HCT116 (cell line): Measurements from ENCODE around the gene GOLT1A. TPM values are rescaled to one million over a fixed set of nuclear protein-coding genes. Genes with fewer than 3 reads are reported as not detected.

ENCODE experiments used
- ATAC-seq: fragments of 200-7000 bp; cut with Tn5 transposase; 2 replicates; pipeline ENCODE4 v1.9.1; 2020; ENCODE audit warnings: mild to moderate bottlenecking, moderate library complexity
- BruUV-seq: library from RNA; stranded (reverse); fragments of 400-500 nt; replicated peaks from 2 replicates; lab custom pipeline; 2021; lab: Mats Ljungman, UMichigan
- CTCF ChIA-PET: fragments of 300-600 bp; sonication (Branson Sonifier 250); formaldehyde crosslinking; loops from one replicate; lab custom pipeline; 2021; ENCODE audit warnings: antibody characterized with exemption; lab: Charles Lee
- POLR2A ChIA-PET: fragments of 300-600, 350-600 bp; sonication (Branson Sonifier 250); formaldehyde crosslinking; loops from one replicate; lab custom pipeline; 2021; ENCODE audit warnings: antibody characterized with exemption; lab: Charles Lee
- RAD21 ChIA-PET, 2 experiments: fragments of 300-600 bp; sonication (Branson Sonifier 250); formaldehyde crosslinking; loops; one replicate each; lab custom pipeline; 2023; ENCODE audit warnings: low total read pairs in 2 of 2; ENCODE audit not compliant: uncharacterized antibody in 2 of 2, unreplicated experiment in 2 of 2, low non-redundant PET in 1 of 2; lab: Charles Lee
- DNase-seq: peaks from one replicate; pipeline ENCODE4 v3.0.0-alpha.2; 2010; ENCODE audit warnings: low read depth, low spot score
- H2AFZ ChIP-seq: fragments of 200-600 bp; shearing (Covaris generic), sonication (generic); 2 replicates; pipeline ENCODE4 v1.6.1; 2017; ENCODE audit warnings: low read depth, mixed run types, mixed read lengths, antibody characterized with exemption, low read length; ENCODE audit not compliant: poor library complexity, severe bottlenecking
- H3K27ac ChIP-seq: 2 replicates; pipeline ENCODE4 v1.5.1; 2012; ENCODE audit warnings: low read depth, low read length
- H3K27me3 ChIP-seq: fragments of 200-600 bp; sonication (generic); 2 replicates; pipeline ENCODE4 v1.6.1; 2016; ENCODE audit warnings: mixed run types, low read length, mixed read lengths; ENCODE audit not compliant: insufficient read depth
- H3K36me3 ChIP-seq, 2 experiments: fragments of 200-500 bp in 1 of 2; fragments of 200-600 bp in 1 of 2; sonication (Bioruptor generic) in 1 of 2; sonication (generic) in 1 of 2; 2 replicates each; pipeline versions ENCODE4 v1.5.1 to v1.6.1; 2014 to 2016; ENCODE audit warnings: low read length in 2 of 2, inconsistent platforms in 1 of 2, mixed read lengths in 1 of 2, mixed run types in 1 of 2; ENCODE audit not compliant: insufficient read depth in 2 of 2, control insufficient read depth in 1 of 2
- H3K4me1 ChIP-seq, 2 experiments: fragments of 200-600 bp in 1 of 2; sonication (generic) in 1 of 2; 2 replicates each; pipeline versions ENCODE4 v1.5.1 to v1.6.1; 2012 to 2017; ENCODE audit warnings: low read length in 2 of 2, inconsistent platforms in 1 of 2, mild to moderate bottlenecking in 1 of 2, mixed read lengths in 1 of 2, mixed run types in 1 of 2, moderate library complexity in 1 of 2; ENCODE audit not compliant: insufficient read depth in 2 of 2, control insufficient read depth in 1 of 2
- H3K4me2 ChIP-seq: fragments of 200-600 bp; sonication (generic); 2 replicates; pipeline ENCODE4 v1.6.1; 2017; ENCODE audit warnings: mixed run types, low read length, mixed read lengths
- H3K4me3 ChIP-seq, 2 experiments: fragments of 200-600 bp in 1 of 2; sonication (generic) in 1 of 2; replicated peaks in 1 of 2; 2 replicates each; pipeline ENCODE4 v1.5.1; 2011 to 2016; ENCODE audit warnings: low read length in 2 of 2, control low read depth in 1 of 2, low read depth in 1 of 2, mild to moderate bottlenecking in 1 of 2, mixed read lengths in 1 of 2, mixed run types in 1 of 2
- H3K79me2 ChIP-seq: fragments of 200-600 bp; sonication (generic); 2 replicates; pipeline ENCODE4 v1.6.1; 2017; ENCODE audit warnings: mild to moderate bottlenecking, mixed run types, low read length, moderate library complexity, mixed read lengths; ENCODE audit not compliant: insufficient read depth
- H3K9ac ChIP-seq: fragments of 200-600 bp; sonication (generic); 2 replicates; pipeline ENCODE4 v1.6.1; 2016; ENCODE audit warnings: low read length, mixed read lengths
- H3K9me2 ChIP-seq: fragments of 200-600 bp; sonication (generic), shearing (Covaris generic); 2 replicates; pipeline ENCODE4 v1.6.1; 2017; ENCODE audit warnings: mixed run types, mild to moderate bottlenecking, moderate library complexity; ENCODE audit not compliant: insufficient read depth
- H3K9me3 ChIP-seq, 2 experiments: fragments of 200-500 bp in 1 of 2; fragments of 200-600 bp in 1 of 2; sonication (Bioruptor generic) in 1 of 2; sonication (generic) in 1 of 2; 2 replicates each; pipeline ENCODE4 v1.6.1; 2014 to 2017; ENCODE audit warnings: low read length in 2 of 2, mixed read lengths in 2 of 2, inconsistent platforms in 1 of 2, low read depth in 1 of 2, mild to moderate bottlenecking in 1 of 2, mixed run types in 1 of 2, moderate library complexity in 1 of 2; ENCODE audit not compliant: control insufficient read depth in 1 of 2, insufficient read depth in 1 of 2
- H4K20me1 ChIP-seq: fragments of 200-600 bp; sonication (generic), shearing (Covaris generic); 2 replicates; pipeline ENCODE4 v1.6.1; 2017; ENCODE audit warnings: mixed run types, mild to moderate bottlenecking, moderate library complexity; ENCODE audit not compliant: insufficient read depth
- ATF3 ChIP-seq: IDR thresholded peaks from 2 replicates; pipeline ENCODE4 v1.6.1; 2012
- CBX3 ChIP-seq: IDR thresholded peaks from 2 replicates; pipeline ENCODE4 v1.6.1; 2012; ENCODE audit warnings: low read depth
- CEBPB ChIP-seq: IDR thresholded peaks from 2 replicates; pipeline ENCODE4 v1.6.1; 2012; ENCODE audit warnings: low read depth
- CTCF ChIP-seq, 3 experiments: fragments of 200-600 bp in 1 of 3; sonication (generic) in 1 of 3; IDR thresholded peaks in 2 of 3; conservative IDR thresholded peaks in 1 of 3; 2 replicates each; pipeline ENCODE4 v1.5.1; 2012 to 2017; ENCODE audit warnings: low read depth in 2 of 3, low read length in 2 of 3, antibody characterized with exemption in 1 of 3, borderline replicate concordance in 1 of 3, control low read depth in 1 of 3, mild to moderate bottlenecking in 1 of 3, mixed read lengths in 1 of 3, mixed run types in 1 of 3, moderate library complexity in 1 of 3; ENCODE audit not compliant: insufficient read depth in 1 of 3
- EZH2 ChIP-seq: fragments of 200-600 bp; sonication (generic); IDR thresholded peaks from 2 replicates; pipeline ENCODE4 v1.6.1; 2017; ENCODE audit warnings: antibody characterized with exemption, mixed run types
- FOSL1 ChIP-seq: IDR thresholded peaks from 2 replicates; pipeline ENCODE4 v1.6.1; 2012; ENCODE audit warnings: low read depth
- MAX ChIP-seq: IDR thresholded peaks from 2 replicates; pipeline ENCODE4 v1.6.1; 2012
- POLR2A ChIP-seq: IDR thresholded peaks from 2 replicates; pipeline ENCODE4 v1.7.0; 2011; ENCODE audit warnings: borderline replicate concordance; ENCODE audit not compliant: insufficient read depth, insufficient read length; ENCODE audit errors: extremely low read depth
- RAD21 ChIP-seq: IDR thresholded peaks from 2 replicates; pipeline ENCODE4 v1.6.1; 2012; ENCODE audit warnings: low read depth, mild to moderate bottlenecking
- REST ChIP-seq: IDR thresholded peaks from 2 replicates; pipeline ENCODE4 v1.6.1; 2012; ENCODE audit warnings: low read depth
- SIN3A ChIP-seq: IDR thresholded peaks from 2 replicates; pipeline ENCODE4 v1.6.1; 2012; ENCODE audit warnings: low read depth
- SP1 ChIP-seq: IDR thresholded peaks from 2 replicates; pipeline ENCODE4 v1.6.1; 2012; ENCODE audit warnings: low read depth
- SRF ChIP-seq: IDR thresholded peaks from 2 replicates; pipeline ENCODE4 v1.6.1; 2012; ENCODE audit warnings: low read depth
- YY1 ChIP-seq: IDR thresholded peaks from 2 replicates; pipeline ENCODE4 v1.6.1; 2011; ENCODE audit warnings: low read length, low read depth, moderate library complexity, mild to moderate bottlenecking; ENCODE audit not compliant: insufficient replicate concordance; ENCODE audit errors: extremely low read depth
- ZBTB33 ChIP-seq: IDR thresholded peaks from 2 replicates; pipeline ENCODE4 v1.6.1; 2011; ENCODE audit warnings: mild to moderate bottlenecking, low read length, moderate library complexity; ENCODE audit not compliant: insufficient replicate concordance; ENCODE audit errors: extremely low read depth
- ZFX ChIP-seq: fragments of 450-650 bp; IDR thresholded peaks from 2 replicates; pipeline ENCODE4 v1.6.1; 2017
- intact Hi-C: fragments of 100-400 bp; cut with micrococcal nuclease; formaldehyde crosslinking; loops from 2 replicates; pipeline ENCODE4 v1.10.0; 2022
- total RNA-seq: library from RNA; stranded (reverse); gene quantifications from one replicate; pipeline ENCODE4 v1.2.1, GENCODE V29; 2021; ENCODE audit not compliant: unreplicated experiment

GOLT1A gene
- total RNA-seq, 1 experiment from 2014 or later, result 8.0 TPM

- no peak for DNase-seq
These were observed 10.5 kb downstream of the GOLT1A start for GRCh38 chr1:204203206-204203767.

More at GRCh38 chr1:204203206-204203767, 10.5 kb downstream of the GOLT1A start:
- H3K4me2 ChIP-seq, result peak overlapping the region; percentile 31
- ATAC-seq, result no peak
- peaks cover 20 to 44% of the 10 kb centered on the region in 2 experiments for H3K4me1 ChIP-seq
- H3K27ac ChIP-seq, result no peak overlapping the region
- no peaks in the 10 kb centered on the region for H3K27me3 ChIP-seq
- no peak overlapping the region for H3K4me3 ChIP-seq
- CTCF ChIA-PET, result interaction anchor here (1.8 kb wide), 1 partner anchor 40 kb away, joined by 11 read pairs; no protein-coding TSS in a partner anchor
- H3K79me2 ChIP-seq, result 0 out of 2 replicates have a peak, but pooled peaks cover 4% of the 10 kb centered on the region
- H2AFZ ChIP-seq, result no peak overlapping the region
- no peak overlapping the region for H3K9ac ChIP-seq
- intact Hi-C loops, result no loop called here
- RAD21 ChIA-PET, result no interaction called here
- H4K20me1 ChIP-seq, result no peaks in the 10 kb centered on the region
- H3K9me2 ChIP-seq, result no peaks in the 10 kb centered on the region
- no peaks in the 10 kb centered on the region for H3K9me3 ChIP-seq
- POLR2A ChIA-PET, result no interaction called here
- no peak for TF ChIP-seq ZFX
- no peak for TF ChIP-seq MAX
- no peak for TF ChIP-seq CEBPB
- TF ChIP-seq FOSL1, result no peak
- TF ChIP-seq ATF3, result no peak
- TF ChIP-seq SIN3A, result no peak
- TF ChIP-seq POLR2A, result no peak
- no peak for TF ChIP-seq RAD21
- no peak for TF ChIP-seq EZH2
- no peak for TF ChIP-seq SP1
- no peak for TF ChIP-seq CBX3
- no peak for TF ChIP-seq ZBTB33
- no peak for TF ChIP-seq CTCF (IDR thresholded peaks at IDR 0.05 in 2 of 3, conservative IDR thresholded peaks at IDR 0.05 in 1 of 3; ENCODE audit: borderline replicate concordance in 1 of 3, insufficient read depth in 1 of 3, low read depth in 2 of 3, low read length in 2 of 3)
- no peak for TF ChIP-seq REST
- TF ChIP-seq SRF, result no peak
- no peak for TF ChIP-seq YY1
- no TSS peak for BruUV-seq
- no peaks in the 10 kb centered on the region for H3K36me3 ChIP-seq
